Fibroblast of pulmonary artery (primary cell): ENCODE results near the gene CRHR2.

Experiments used
- DNase-seq: peaks from one replicate; pipeline ENCODE4 v3.0.0-alpha.2; 2010; ENCODE audit warnings: low read depth
- H3K4me3 ChIP-seq: replicated peaks from 2 replicates; pipeline ENCODE4 v1.5.1; 2011; ENCODE audit warnings: low read depth, mild to moderate bottlenecking, control low read depth, low read length, moderate library complexity
- TF ChIP-seq, protein P1 (sequence below): IDR thresholded peaks from 2 replicates; pipeline ENCODE4 v1.5.1; 2011; ENCODE audit warnings: mild to moderate bottlenecking, control low read depth, low read length, inconsistent platforms; ENCODE audit errors: missing control alignments

The CRHR2 gene

DNA sequence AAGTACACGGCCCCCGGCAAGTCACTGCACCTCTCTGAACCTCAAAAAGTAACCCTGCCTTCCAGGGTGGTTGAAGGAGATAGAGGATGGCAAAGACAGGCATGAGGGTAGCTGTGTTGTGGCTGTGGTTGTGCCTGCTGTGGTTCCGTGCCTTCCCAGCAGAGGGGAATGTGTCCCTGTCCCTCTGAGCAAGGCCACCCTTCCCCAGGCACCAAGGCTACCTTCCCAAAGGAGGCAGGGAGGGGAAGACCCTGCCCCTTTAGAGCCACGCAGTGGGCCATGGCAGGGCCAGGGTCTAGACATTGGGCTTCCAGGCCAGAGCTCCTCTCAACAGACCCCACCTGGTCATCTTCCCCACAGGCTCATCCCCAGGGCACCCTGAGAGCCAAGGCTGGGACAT, 18.8 kb downstream of the CRHR2 start:
- no peak overlapping the region for H3K4me3 ChIP-seq
- TF ChIP-seq, protein P1, sequence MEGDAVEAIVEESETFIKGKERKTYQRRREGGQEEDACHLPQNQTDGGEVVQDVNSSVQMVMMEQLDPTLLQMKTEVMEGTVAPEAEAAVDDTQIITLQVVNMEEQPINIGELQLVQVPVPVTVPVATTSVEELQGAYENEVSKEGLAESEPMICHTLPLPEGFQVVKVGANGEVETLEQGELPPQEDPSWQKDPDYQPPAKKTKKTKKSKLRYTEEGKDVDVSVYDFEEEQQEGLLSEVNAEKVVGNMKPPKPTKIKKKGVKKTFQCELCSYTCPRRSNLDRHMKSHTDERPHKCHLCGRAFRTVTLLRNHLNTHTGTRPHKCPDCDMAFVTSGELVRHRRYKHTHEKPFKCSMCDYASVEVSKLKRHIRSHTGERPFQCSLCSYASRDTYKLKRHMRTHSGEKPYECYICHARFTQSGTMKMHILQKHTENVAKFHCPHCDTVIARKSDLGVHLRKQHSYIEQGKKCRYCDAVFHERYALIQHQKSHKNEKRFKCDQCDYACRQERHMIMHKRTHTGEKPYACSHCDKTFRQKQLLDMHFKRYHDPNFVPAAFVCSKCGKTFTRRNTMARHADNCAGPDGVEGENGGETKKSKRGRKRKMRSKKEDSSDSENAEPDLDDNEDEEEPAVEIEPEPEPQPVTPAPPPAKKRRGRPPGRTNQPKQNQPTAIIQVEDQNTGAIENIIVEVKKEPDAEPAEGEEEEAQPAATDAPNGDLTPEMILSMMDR = no peak

GRCh38 chr7:30662431-30662939, 19.8 kb downstream of the CRHR2 start:
- H3K4me3 ChIP-seq = no peak overlapping the region
- TF ChIP-seq, protein P1 = no peak
- no peak for DNase-seq

More for the DNA sequence above, 18.8 kb downstream of the CRHR2 start:
- DNase-seq = no peak

- no peak overlapping the region for H3K4me3 ChIP-seq
- DNase-seq = no peak
- TF ChIP-seq, protein P1 = no peak
Observed at GRCh38 chr7:30661926-30662325, 20.3 kb downstream of the CRHR2 start.

DNA sequence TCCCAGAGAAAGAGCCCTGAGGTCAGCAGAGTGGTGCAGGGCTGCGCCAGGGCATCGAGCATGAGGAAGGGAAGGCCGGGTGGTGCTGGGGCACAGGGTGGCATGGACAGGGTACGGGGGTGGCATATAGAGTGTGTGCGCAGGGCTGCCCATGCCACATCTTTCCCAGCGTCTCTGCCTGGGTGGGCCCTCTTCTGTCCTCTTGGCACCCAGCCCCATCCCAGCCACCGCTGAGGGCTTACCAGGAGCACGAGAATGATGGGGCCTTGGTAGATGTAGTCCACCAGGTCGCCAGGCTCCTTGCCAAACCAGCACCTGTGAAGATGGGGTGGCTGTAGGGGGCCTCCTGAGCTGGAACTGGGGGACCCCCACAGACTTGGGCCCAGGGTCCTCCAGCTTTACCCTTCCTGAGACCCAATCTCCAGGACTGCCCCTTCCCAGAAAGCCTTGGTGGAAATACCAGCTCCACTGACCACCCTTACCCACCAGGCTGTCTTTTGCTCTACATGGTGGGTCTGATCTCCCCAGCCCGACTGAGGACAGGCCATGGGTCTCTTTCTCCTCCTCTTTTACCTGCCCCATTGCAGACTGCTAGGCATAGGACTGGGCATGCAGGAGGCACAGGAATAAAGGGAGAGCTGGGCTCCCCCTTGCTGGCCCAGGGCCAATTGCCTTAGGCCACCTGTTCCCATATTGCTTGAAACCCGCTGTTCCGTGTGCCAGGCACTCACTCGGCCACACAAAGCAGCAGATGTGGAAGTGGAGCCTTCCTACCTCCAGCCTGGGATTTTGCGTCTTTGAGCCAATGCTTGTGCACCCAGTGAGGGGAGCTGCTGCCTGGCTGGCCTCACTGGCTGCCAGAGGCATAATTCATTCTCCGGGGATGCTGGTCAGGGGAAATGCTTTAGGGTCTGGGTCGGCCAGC, 21.7 kb downstream of the CRHR2 start:
- TF ChIP-seq, protein P1 = no peak
- H3K4me3 ChIP-seq = no peak overlapping the region
- DNase-seq = no peak

- TF ChIP-seq, protein P1 = no peak
- peak; percentile 13 for DNase-seq
Observed at GRCh38 chr7:30659312-30659711, 22.9 kb downstream of the CRHR2 start.

DNA sequence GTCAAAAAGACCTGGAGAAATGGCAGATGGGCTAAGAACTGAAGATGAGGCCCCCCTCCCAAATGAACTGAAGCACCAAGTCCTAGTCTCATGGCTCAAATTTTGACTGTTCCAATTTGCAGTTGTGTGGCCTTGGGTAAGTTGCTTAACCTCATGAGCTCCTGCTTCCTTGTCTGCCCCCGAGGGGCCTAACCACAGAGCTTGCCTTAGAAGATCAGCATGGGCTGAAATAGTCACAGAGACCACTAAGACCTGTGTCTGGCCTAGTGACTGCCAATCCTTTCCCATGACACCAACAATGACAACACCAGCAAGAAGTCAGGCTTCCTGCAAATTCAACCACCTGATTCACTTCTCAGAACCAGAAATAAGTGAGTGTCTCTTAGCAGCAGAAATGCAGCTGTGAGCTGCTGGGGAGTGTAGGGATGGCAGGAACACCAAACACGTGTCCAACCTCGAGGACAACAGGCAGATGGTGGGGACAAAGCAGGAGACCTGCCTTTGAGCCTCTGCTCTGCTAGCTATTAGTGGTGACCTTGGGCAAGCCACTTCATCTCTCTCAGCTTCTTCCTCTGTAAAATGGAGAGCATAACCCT, 23.7 kb downstream of the CRHR2 start:
- no peak for DNase-seq
- H3K4me3 ChIP-seq = no peak overlapping the region
- TF ChIP-seq, protein P1 = no peak

More at GRCh38 chr7:30659312-30659711, 22.9 kb downstream of the CRHR2 start:
- no peak overlapping the region for H3K4me3 ChIP-seq
